ENCODE results near the gene YBEY.

DNA sequence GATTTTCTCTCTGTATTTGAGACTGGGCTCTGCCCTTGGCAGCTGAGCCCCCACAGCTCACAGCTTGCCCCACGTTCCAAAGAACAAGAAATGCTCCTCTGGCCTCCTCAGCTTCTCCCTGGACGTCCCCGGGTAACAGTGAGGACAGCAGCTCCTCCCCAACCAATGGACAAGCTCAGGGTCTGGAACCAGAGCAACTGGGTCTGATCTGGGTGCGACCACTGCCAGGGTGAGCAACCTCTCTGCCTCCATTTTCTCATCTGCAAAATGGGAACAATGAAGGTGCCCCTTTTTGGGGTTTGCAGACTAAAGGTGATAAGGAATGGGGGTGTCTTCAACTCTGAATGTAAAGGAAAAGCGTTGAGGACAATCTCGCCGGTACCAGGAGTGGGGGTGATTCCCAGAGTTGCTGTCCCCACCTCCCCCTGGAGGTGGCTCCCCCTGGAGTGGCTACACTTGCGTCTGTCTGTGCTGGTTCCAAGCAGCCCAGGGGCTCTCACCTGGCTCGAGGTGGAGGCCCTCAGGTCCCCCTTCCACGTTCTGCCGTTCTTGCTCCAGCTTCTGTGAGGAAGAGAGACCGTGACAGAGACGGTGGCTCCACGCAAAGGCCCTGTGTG lies 30.7 kb downstream of the YBEY start:
- TF ChIP-seq, protein P1, sequence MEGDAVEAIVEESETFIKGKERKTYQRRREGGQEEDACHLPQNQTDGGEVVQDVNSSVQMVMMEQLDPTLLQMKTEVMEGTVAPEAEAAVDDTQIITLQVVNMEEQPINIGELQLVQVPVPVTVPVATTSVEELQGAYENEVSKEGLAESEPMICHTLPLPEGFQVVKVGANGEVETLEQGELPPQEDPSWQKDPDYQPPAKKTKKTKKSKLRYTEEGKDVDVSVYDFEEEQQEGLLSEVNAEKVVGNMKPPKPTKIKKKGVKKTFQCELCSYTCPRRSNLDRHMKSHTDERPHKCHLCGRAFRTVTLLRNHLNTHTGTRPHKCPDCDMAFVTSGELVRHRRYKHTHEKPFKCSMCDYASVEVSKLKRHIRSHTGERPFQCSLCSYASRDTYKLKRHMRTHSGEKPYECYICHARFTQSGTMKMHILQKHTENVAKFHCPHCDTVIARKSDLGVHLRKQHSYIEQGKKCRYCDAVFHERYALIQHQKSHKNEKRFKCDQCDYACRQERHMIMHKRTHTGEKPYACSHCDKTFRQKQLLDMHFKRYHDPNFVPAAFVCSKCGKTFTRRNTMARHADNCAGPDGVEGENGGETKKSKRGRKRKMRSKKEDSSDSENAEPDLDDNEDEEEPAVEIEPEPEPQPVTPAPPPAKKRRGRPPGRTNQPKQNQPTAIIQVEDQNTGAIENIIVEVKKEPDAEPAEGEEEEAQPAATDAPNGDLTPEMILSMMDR (optimal IDR thresholded peaks at IDR 0.05 in 1 of 3, IDR thresholded peaks at IDR 0.05 in 1 of 3, conservative IDR thresholded peaks at IDR 0.05 in 1 of 3; ENCODE audit: extremely low read depth in 1 of 3, insufficient read depth in 2 of 3, low read length in 3 of 3): no peak
- no peak for TF ChIP-seq EZH2 (IDR thresholded peaks at IDR 0.05; ENCODE audit: low read length)
